DMS 273 treated with DMSO at 0.1 percent for 48 hours (cell line): ENCODE measurements around the gene ZBTB8B.

ENCODE experiments used
- DNase-seq: peaks from one replicate; lab custom pipeline; 2025; lab: John Stamatoyannopoulos, UW

The ZBTB8B gene

GRCh38 chr1:32508761-32509160 is 43.9 kb downstream of the ZBTB8B start:
- no peak for DNase-seq

GRCh38 chr1:32509939-32510338 is 45.1 kb downstream of the ZBTB8B start:
- no peak for DNase-seq
